GM12873 (cell line): ENCODE data around the gene SUCNR1.

Experiments
- CTCF ChIP-seq: IDR thresholded peaks from 2 replicates; pipeline ENCODE4 v1.5.1; 2012; ENCODE audit warnings: low read depth, mild to moderate bottlenecking, moderate library complexity, low read length, control low read depth; ENCODE audit not compliant: insufficient read depth; ENCODE audit errors: missing control alignments

Gene SUCNR1

GRCh38 chr3:151863611-151864010 lies 9.8 kb upstream of the SUCNR1 start:
- TF ChIP-seq CTCF = no peak

- no peak for TF ChIP-seq CTCF
Observed at GRCh38 chr3:151864423-151865101, 8.9 kb upstream of the SUCNR1 start.

GRCh38 chr3:151866711-151867410 lies 6.6 kb upstream of the SUCNR1 start:
- no peak for TF ChIP-seq CTCF

GRCh38 chr3:151867666-151868065 lies 5.8 kb upstream of the SUCNR1 start:
- no peak for TF ChIP-seq CTCF

- no peak for TF ChIP-seq CTCF
Observed at GRCh38 chr3:151869181-151869580, 4.3 kb upstream of the SUCNR1 start.

- no peak for TF ChIP-seq CTCF
Observed at GRCh38 chr3:151871639-151872468, 1.6 kb upstream of the SUCNR1 start.

- no peak for TF ChIP-seq CTCF
Observed at GRCh38 chr3:151875759-151876158, 2.3 kb downstream of the SUCNR1 start.
